HepG2 (cell line): ENCODE data around the gene SLC38A2. TPM values are rescaled to one million over a fixed set of nuclear protein-coding genes. Genes with fewer than 3 reads are reported as not detected.
A peak's percentile ranks its signal among the peaks of the same experiment; 100 is the strongest.

Experiments
- CHCHD3 ChIP-seq: sonication (generic); formaldehyde crosslinking; IDR thresholded peaks from 2 replicates; pipeline ENCODE4 v1.8.0; 2022; ENCODE audit warnings: mild to moderate bottlenecking, missing genetic modification reagents, moderate library complexity
- DNMT3B ChIP-seq: conservative IDR thresholded peaks from 2 replicates; pipeline ENCODE4 v1.6.1; 2016; ENCODE audit warnings: missing biosample characterization, control low read depth
- FLYWCH1 ChIP-seq: sonication (generic); formaldehyde crosslinking; IDR thresholded peaks from 2 replicates; pipeline ENCODE4 v1.8.1; 2023; ENCODE audit warnings: mild to moderate bottlenecking, missing genetic modification reagents
- IRF2 ChIP-seq: IDR thresholded peaks from 2 replicates; pipeline ENCODE4 v1.6.1; 2018; ENCODE audit warnings: missing genetic modification reagents, missing compliant biosample characterization
- NFKBIZ ChIP-seq: IDR thresholded peaks from 2 replicates; pipeline ENCODE4 v1.6.1; 2018; ENCODE audit warnings: missing genetic modification reagents, missing compliant biosample characterization
- NPAS2 ChIP-seq: sonication (generic); formaldehyde crosslinking; IDR thresholded peaks from 2 replicates; pipeline ENCODE4 v1.8.0; 2022; ENCODE audit warnings: mild to moderate bottlenecking, missing genetic modification reagents, borderline replicate concordance
- PAWR ChIP-seq: sonication (generic); formaldehyde crosslinking; IDR thresholded peaks from 2 replicates; pipeline ENCODE4 v1.4.0; 2020; ENCODE audit warnings: missing genetic modification reagents, mild to moderate bottlenecking, borderline replicate concordance
- RORA ChIP-seq: sonication (generic); formaldehyde crosslinking; IDR thresholded peaks from 2 replicates; pipeline ENCODE4 v1.5.0; 2020; ENCODE audit warnings: mild to moderate bottlenecking, missing genetic modification reagents, moderate library complexity
- SAFB2 ChIP-seq: sonication (generic); formaldehyde crosslinking; IDR thresholded peaks from 2 replicates; pipeline ENCODE4 v1.5.1; 2020; ENCODE audit warnings: missing genetic modification reagents, low read depth, mild to moderate bottlenecking, borderline replicate concordance
- SMAD3 ChIP-seq: sonication (generic); formaldehyde crosslinking; IDR thresholded peaks from 2 replicates; pipeline ENCODE4 v1.4.0; 2020; ENCODE audit warnings: missing genetic modification reagents
- SMAD9 ChIP-seq: sonication (generic); formaldehyde crosslinking; IDR thresholded peaks from 2 replicates; pipeline ENCODE4 v1.5.1; 2020; ENCODE audit warnings: mild to moderate bottlenecking, missing genetic modification reagents
- SRSF9 ChIP-seq: fragments of 200-400 bp; formaldehyde crosslinking; IDR thresholded peaks from 2 replicates; pipeline ENCODE4 v1.6.1; 2018; ENCODE audit warnings: borderline replicate concordance, mild to moderate bottlenecking, low read depth, low read length; ENCODE audit not compliant: insufficient read depth, poor library complexity, severe bottlenecking
- STAT5B ChIP-seq: sonication (generic); formaldehyde crosslinking; IDR thresholded peaks from 2 replicates; pipeline ENCODE4 v1.4.0; 2020; ENCODE audit warnings: missing genetic modification reagents
- ZBTB20 ChIP-seq: sonication (generic); formaldehyde crosslinking; IDR thresholded peaks from 2 replicates; pipeline ENCODE4 v1.8.1; 2023; ENCODE audit warnings: missing genetic modification reagents, low read depth, mild to moderate bottlenecking, borderline replicate concordance
- ZMYM2 ChIP-seq: sonication (generic); formaldehyde crosslinking; IDR thresholded peaks from 2 replicates; pipeline ENCODE4 v1.8.0; 2022; ENCODE audit warnings: mild to moderate bottlenecking, missing genetic modification reagents
- ZNF121 ChIP-seq: sonication (generic); formaldehyde crosslinking; IDR thresholded peaks from 2 replicates; pipeline ENCODE4 v1.5.0; 2020; ENCODE audit warnings: mild to moderate bottlenecking, missing genetic modification reagents
- ZNF274 ChIP-seq: sonication (generic); formaldehyde crosslinking; IDR thresholded peaks from 2 replicates; pipeline ENCODE4 v1.5.1; 2020; ENCODE audit warnings: mild to moderate bottlenecking, missing genetic modification reagents
- ZNF577 ChIP-seq: sonication (generic); formaldehyde crosslinking; IDR thresholded peaks from 2 replicates; pipeline ENCODE4 v1.4.0; 2020; ENCODE audit warnings: mild to moderate bottlenecking, low read depth, missing genetic modification reagents, borderline replicate concordance
- ZNF652 ChIP-seq: IDR thresholded peaks from 2 replicates; pipeline ENCODE4 v1.6.1; 2016; ENCODE audit warnings: low read depth, borderline replicate concordance
- ZNF720 ChIP-seq: sonication (generic); formaldehyde crosslinking; IDR thresholded peaks from 2 replicates; pipeline ENCODE4 v1.4.0; 2020; ENCODE audit warnings: missing genetic modification reagents
- ZNF839 ChIP-seq: sonication (generic); formaldehyde crosslinking; IDR thresholded peaks from 2 replicates; pipeline ENCODE4 v1.4.0; 2020; ENCODE audit warnings: missing genetic modification reagents, mild to moderate bottlenecking, borderline replicate concordance
- ZSCAN21 ChIP-seq: sonication (generic); formaldehyde crosslinking; IDR thresholded peaks from 2 replicates; pipeline ENCODE4 v1.8.0; 2022; ENCODE audit warnings: mild to moderate bottlenecking, missing genetic modification reagents, moderate library complexity, borderline replicate concordance
- polyA plus RNA-seq, 8 experiments: library from polyadenylated mRNA; depleted of rRNA in 3 of 8; stranded (reverse) in 7 of 8; unstranded in 1 of 8; fragments of >200 nt; fragmentation: Illumina TruSeq in 4 of 8; extraction: Trizol in 4 of 8; gene quantifications; 2 replicates each; pipeline versions ENCODE4 v1.2.1 to v1.2.3, GENCODE V29; 2011 to 2016; ENCODE audit warnings: low read depth in 4 of 8, missing spikeins in 1 of 8, mixed read lengths in 1 of 8; ENCODE audit not compliant: insufficient read depth in 1 of 8
- total RNA-seq, 5 experiments: library from RNA; depleted of rRNA; stranded (reverse); fragments of >200 nt; fragmentation: Illumina TruSeq; extraction: Trizol; gene quantifications; 2 replicates each; pipeline ENCODE4 v1.2.3, GENCODE V29; 2016; ENCODE audit warnings: low read depth in 1 of 5
- TF ChIP-seq, protein P1 (sequence below): sonication (generic); formaldehyde crosslinking; conservative IDR thresholded peaks from 2 replicates; pipeline ENCODE4 v1.4.0; 2020; ENCODE audit warnings: missing genetic modification reagents
- TF ChIP-seq, protein P2 (sequence below): IDR thresholded peaks from 2 replicates; pipeline ENCODE4 v1.6.1; 2016
- TF ChIP-seq, protein P3 (sequence below): fragments of 450-650 bp; IDR thresholded peaks from 2 replicates; pipeline ENCODE4 v1.6.1; 2017

Gene SLC38A2
- total and polyA plus RNA-seq, 2 of the 13 experiments (the other 11 are each of a cell fraction or from before 2014, with no cell fraction given): 368 to 880 TPM

GRCh38 chr12:46371718-46372543 lies 642 bp downstream of the SLC38A2 start (continued):
- TF ChIP-seq NFKBIZ (CRISPR knock-in tag): no peak
- TF ChIP-seq STAT5B (CRISPR knock-in tag): no peak; the same call in 1 of the 2 replicates
- no peak for TF ChIP-seq RORA
- no peak for TF ChIP-seq ZMYM2 (CRISPR knock-in tag)
- TF ChIP-seq PAWR: no peak
- TF ChIP-seq ZNF577: no peak
- TF ChIP-seq, protein P1, sequence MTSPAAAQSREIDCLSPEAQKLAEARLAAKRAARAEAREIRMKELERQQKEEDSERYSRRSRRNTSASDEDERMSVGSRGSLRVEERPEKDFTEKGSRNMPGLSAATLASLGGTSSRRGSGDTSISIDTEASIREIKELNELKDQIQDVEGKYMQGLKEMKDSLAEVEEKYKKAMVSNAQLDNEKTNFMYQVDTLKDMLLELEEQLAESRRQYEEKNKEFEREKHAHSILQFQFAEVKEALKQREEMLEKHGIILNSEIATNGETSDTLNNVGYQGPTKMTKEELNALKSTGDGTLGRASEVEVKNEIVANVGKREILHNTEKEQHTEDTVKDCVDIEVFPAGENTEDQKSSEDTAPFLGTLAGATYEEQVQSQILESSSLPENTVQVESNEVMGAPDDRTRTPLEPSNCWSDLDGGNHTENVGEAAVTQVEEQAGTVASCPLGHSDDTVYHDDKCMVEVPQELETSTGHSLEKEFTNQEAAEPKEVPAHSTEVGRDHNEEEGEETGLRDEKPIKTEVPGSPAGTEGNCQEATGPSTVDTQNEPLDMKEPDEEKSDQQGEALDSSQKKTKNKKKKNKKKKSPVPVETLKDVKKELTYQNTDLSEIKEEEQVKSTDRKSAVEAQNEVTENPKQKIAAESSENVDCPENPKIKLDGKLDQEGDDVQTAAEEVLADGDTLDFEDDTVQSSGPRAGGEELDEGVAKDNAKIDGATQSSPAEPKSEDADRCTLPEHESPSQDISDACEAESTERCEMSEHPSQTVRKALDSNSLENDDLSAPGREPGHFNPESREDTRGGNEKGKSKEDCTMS (CRISPR knock-in tag): no peak
- TF ChIP-seq NPAS2: no peak
- no peak for TF ChIP-seq SMAD3 (CRISPR knock-in tag)
- peak; percentile 9 for TF ChIP-seq IRF2 (CRISPR knock-in tag)
- TF ChIP-seq ZBTB20 (CRISPR knock-in tag): peak; percentile 8; the same call in 1 of the 2 replicates
- no peak; the same call in 1 of the 2 replicates for TF ChIP-seq ZNF839 (CRISPR knock-in tag)
- TF ChIP-seq, protein P2, sequence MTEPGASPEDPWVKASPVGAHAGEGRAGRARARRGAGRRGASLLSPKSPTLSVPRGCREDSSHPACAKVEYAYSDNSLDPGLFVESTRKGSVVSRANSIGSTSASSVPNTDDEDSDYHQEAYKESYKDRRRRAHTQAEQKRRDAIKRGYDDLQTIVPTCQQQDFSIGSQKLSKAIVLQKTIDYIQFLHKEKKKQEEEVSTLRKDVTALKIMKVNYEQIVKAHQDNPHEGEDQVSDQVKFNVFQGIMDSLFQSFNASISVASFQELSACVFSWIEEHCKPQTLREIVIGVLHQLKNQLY (CRISPR knock-in tag): no peak
- no peak for TF ChIP-seq ZNF720
- TF ChIP-seq SAFB2 (CRISPR knock-in tag): no peak
- TF ChIP-seq SRSF9: no peak
- TF ChIP-seq ZNF121 (CRISPR knock-in tag): no peak; the same call in 1 of the 2 replicates
- no peak; the same call in 1 of the 2 replicates for TF ChIP-seq CHCHD3 (CRISPR knock-in tag)
- peak; percentile 52; the same call in 1 of the 2 replicates for TF ChIP-seq ZNF274 (CRISPR knock-in tag)
- no peak; the same call in 1 of the 2 replicates for TF ChIP-seq ZSCAN21 (CRISPR knock-in tag)
- no peak; the same call in 1 of the 2 replicates for TF ChIP-seq DNMT3B
- TF ChIP-seq ZNF652 (CRISPR knock-in tag): no peak
- no peak for TF ChIP-seq SMAD9 (CRISPR knock-in tag)
- TF ChIP-seq FLYWCH1 (CRISPR knock-in tag): no peak
- TF ChIP-seq, protein P3, sequence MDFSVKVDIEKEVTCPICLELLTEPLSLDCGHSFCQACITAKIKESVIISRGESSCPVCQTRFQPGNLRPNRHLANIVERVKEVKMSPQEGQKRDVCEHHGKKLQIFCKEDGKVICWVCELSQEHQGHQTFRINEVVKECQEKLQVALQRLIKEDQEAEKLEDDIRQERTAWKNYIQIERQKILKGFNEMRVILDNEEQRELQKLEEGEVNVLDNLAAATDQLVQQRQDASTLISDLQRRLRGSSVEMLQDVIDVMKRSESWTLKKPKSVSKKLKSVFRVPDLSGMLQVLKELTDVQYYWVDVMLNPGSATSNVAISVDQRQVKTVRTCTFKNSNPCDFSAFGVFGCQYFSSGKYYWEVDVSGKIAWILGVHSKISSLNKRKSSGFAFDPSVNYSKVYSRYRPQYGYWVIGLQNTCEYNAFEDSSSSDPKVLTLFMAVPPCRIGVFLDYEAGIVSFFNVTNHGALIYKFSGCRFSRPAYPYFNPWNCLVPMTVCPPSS: no peak
